ENCODE results near the gene UGT1A9. TPM values are rescaled to one million over a fixed set of nuclear protein-coding genes. Genes with fewer than 3 reads are reported as not detected.

UGT1A9 gene
- total RNA-seq, 2 donors from 2014 or later: not detected

GRCh38 chr2:233772153-233772552, 100.5 kb downstream of the UGT1A9 start:
- no peaks in the 10 kb centered on the region for H3K36me3 ChIP-seq
- no peak for TF ChIP-seq CTCF (IDR thresholded peaks at IDR 0.05)
- no peaks in the 10 kb centered on the region for H3K4me1 ChIP-seq (ENCODE audit: control insufficient read depth in 1 of 2, low read depth in 2 of 2)
- H3K9me3 ChIP-seq: peaks cover 4% of the 10 kb centered on the region
- no peak overlapping the region for H3K4me3 ChIP-seq
- ATAC-seq (ENCODE audit: insufficient number of reproducible peaks, low FRiP score, low read depth): no peak
- no peak for DNase-seq (ENCODE audit: low spot score)
- no peak overlapping the region for H3K27ac ChIP-seq
- no peaks in the 10 kb centered on the region for H3K27me3 ChIP-seq (replicated peaks; ENCODE audit: insufficient read depth)

- H3K4me3 ChIP-seq: no peak overlapping the region
- H3K4me1 ChIP-seq (ENCODE audit: control insufficient read depth in 1 of 2, low read depth in 2 of 2): no peaks in the 10 kb centered on the region
- H3K36me3 ChIP-seq: no peaks in the 10 kb centered on the region
- H3K27me3 ChIP-seq (replicated peaks; ENCODE audit: insufficient read depth): no peaks in the 10 kb centered on the region
- no peak overlapping the region for H3K27ac ChIP-seq
- TF ChIP-seq CTCF (IDR thresholded peaks at IDR 0.05): no peak
- ATAC-seq (ENCODE audit: insufficient number of reproducible peaks, low FRiP score, low read depth) (no peak), DNase-seq (ENCODE audit: low spot score) (no peak)
- H3K9me3 ChIP-seq: peaks cover 4% of the 10 kb centered on the region
Observed at GRCh38 chr2:233772583-233772982, 100.9 kb downstream of the UGT1A9 start.

GRCh38 chr2:233773854-233774253, 102.2 kb downstream of the UGT1A9 start:
- no peak for ATAC-seq (ENCODE audit: insufficient number of reproducible peaks, low FRiP score, low read depth)
- Histone ChIP-seq H3K27ac (no peak overlapping the region), H3K27me3 (replicated peaks; ENCODE audit: insufficient read depth) (no peaks in the 10 kb centered on the region), H3K36me3 (no peaks in the 10 kb centered on the region), H3K4me3 (no peak overlapping the region), H3K4me1 (ENCODE audit: control insufficient read depth in 1 of 2, low read depth in 2 of 2) (no peaks in the 10 kb centered on the region), H3K9me3 (peaks cover 4% of the 10 kb centered on the region)
- TF ChIP-seq CTCF (IDR thresholded peaks at IDR 0.05): no peak
- DNase-seq (ENCODE audit: low spot score): no peak

GRCh38 chr2:233775414-233775813, 103.7 kb downstream of the UGT1A9 start:
- DNase-seq (ENCODE audit: low spot score): no peak
- H3K36me3 ChIP-seq: no peaks in the 10 kb centered on the region
- no peak overlapping the region for H3K27ac ChIP-seq
- no peak overlapping the region for H3K4me3 ChIP-seq
- ATAC-seq (ENCODE audit: insufficient number of reproducible peaks, low FRiP score, low read depth): no peak
- no peak for TF ChIP-seq CTCF (IDR thresholded peaks at IDR 0.05)
- H3K27me3 ChIP-seq (replicated peaks; ENCODE audit: insufficient read depth): no peaks in the 10 kb centered on the region
- peaks cover 4% of the 10 kb centered on the region for H3K9me3 ChIP-seq
- H3K4me1 ChIP-seq (ENCODE audit: control insufficient read depth in 1 of 2, low read depth in 2 of 2): no peaks in the 10 kb centered on the region

GRCh38 chr2:233778030-233778429, 106.3 kb downstream of the UGT1A9 start, which contains the start of gene MROH2A:
MROH2A (plus strand) TSS chr2:233778330; CDS start chr2:233779359, 1,029 bp downstream.
- Histone ChIP-seq H3K36me3 (no peaks in the 10 kb centered on the region), H3K4me1 (ENCODE audit: control insufficient read depth in 1 of 2, low read depth in 2 of 2) (no peaks in the 10 kb centered on the region), H3K9me3 (peaks cover 4% of the 10 kb centered on the region), H3K27me3 (replicated peaks; ENCODE audit: insufficient read depth) (no peaks in the 10 kb centered on the region), H3K27ac (no peak within 1 kb of the TSS), H3K4me3 (no peak within 1 kb of the TSS)
- DNase-seq (ENCODE audit: low spot score) (no peak), ATAC-seq (ENCODE audit: insufficient number of reproducible peaks, low FRiP score, low read depth) (no peak)
- no peak for TF ChIP-seq CTCF (IDR thresholded peaks at IDR 0.05)

All from thoracic aorta (tissue), 2 donors.